Loucy (cell line): Measurements from ENCODE around the gene ROBO1.

Source experiments
- H2AFZ ChIP-seq: fragments of 200-600 bp; sonication (generic); 2 replicates; pipeline ENCODE4 v1.6.0; 2016; ENCODE audit warnings: antibody characterized with exemption, mild to moderate bottlenecking, low read length, moderate library complexity
- H3F3A ChIP-seq: fragments of 200-600 bp; 2 replicates; pipeline ENCODE4 v1.6.0; 2016; ENCODE audit warnings: antibody characterized with exemption, low read depth, mild to moderate bottlenecking
- H3K27me3 ChIP-seq: fragments of 200-600 bp; sonication (generic); 2 replicates; pipeline ENCODE4 v1.6.1; 2014; ENCODE audit warnings: low read length, mild to moderate bottlenecking; ENCODE audit not compliant: insufficient read depth, poor library complexity, severe bottlenecking
- H3K36me3 ChIP-seq: fragments of 200-600 bp; sonication (generic); 2 replicates; pipeline ENCODE4 v1.6.1; 2016; ENCODE audit warnings: low read length; ENCODE audit not compliant: insufficient read depth
- H3K4me1 ChIP-seq: fragments of 200-600 bp; sonication (generic); 2 replicates; pipeline ENCODE4 v1.5.1; 2014; ENCODE audit warnings: low read length, mild to moderate bottlenecking; ENCODE audit not compliant: insufficient read depth, poor library complexity, severe bottlenecking
- H3K4me2 ChIP-seq: fragments of 200-600 bp; sonication (generic); 2 replicates; pipeline ENCODE4 v1.6.0; 2014; ENCODE audit warnings: antibody characterized with exemption, low read length, low read depth, mild to moderate bottlenecking; ENCODE audit not compliant: poor library complexity, severe bottlenecking
- H3K4me3 ChIP-seq: fragments of 200-600 bp; sonication (generic); 2 replicates; pipeline ENCODE4 v1.5.1; 2014; ENCODE audit warnings: low read length, mild to moderate bottlenecking, mixed read lengths; ENCODE audit not compliant: poor library complexity, severe bottlenecking
- H3K79me2 ChIP-seq: fragments of 200-600 bp; sonication (generic); 2 replicates; pipeline ENCODE4 v1.6.1; 2014; ENCODE audit warnings: low read length; ENCODE audit not compliant: insufficient read depth
- H3K9ac ChIP-seq: fragments of 200-600 bp; sonication (generic); 2 replicates; pipeline ENCODE4 v1.6.0; 2014; ENCODE audit warnings: mild to moderate bottlenecking, low read depth, low read length, moderate library complexity; ENCODE audit not compliant: poor library complexity, severe bottlenecking
- H3K9me2 ChIP-seq: fragments of 200-600 bp; sonication (generic); replicated peaks from 2 replicates; pipeline ENCODE4 v1.6.1; 2016; ENCODE audit warnings: low read depth, low read length, mixed read lengths
- H3K9me3 ChIP-seq: fragments of 200-600 bp; sonication (generic); 2 replicates; pipeline ENCODE4 v1.6.1; 2014; ENCODE audit warnings: mild to moderate bottlenecking, antibody characterized with exemption, low read length, low read depth; ENCODE audit not compliant: insufficient read depth
- H4K20me1 ChIP-seq: fragments of 200-600 bp; sonication (generic); 2 replicates; pipeline ENCODE4 v1.6.0; 2014; ENCODE audit warnings: antibody characterized with exemption, low read length, mild to moderate bottlenecking; ENCODE audit not compliant: insufficient read depth, poor library complexity, severe bottlenecking
- CTCF ChIP-seq: fragments of 200-600 bp; sonication (generic); conservative IDR thresholded peaks from 2 replicates; pipeline ENCODE4 v1.5.1; 2014; ENCODE audit warnings: mild to moderate bottlenecking, antibody characterized with exemption, low read length
- EZH2phosphoT487 ChIP-seq: fragments of 200-600 bp; IDR thresholded peaks from 2 replicates; pipeline ENCODE4 v1.6.1; 2018; ENCODE audit warnings: antibody characterized with exemption, mild to moderate bottlenecking, moderate library complexity, borderline replicate concordance

ROBO1 gene

GRCh38 chr3:79651536-79652065 lies 116.2 kb downstream of the ROBO1 start:
- Histone ChIP-seq H3K4me3 (no peak overlapping the region), H3K9me2 (no peaks in the 10 kb centered on the region), H3K4me1 (no peaks in the 10 kb centered on the region), H3F3A (no peaks in the 10 kb centered on the region), H3K4me2 (no peak overlapping the region), H2AFZ (no peak overlapping the region), H3K9me3 (no peaks in the 10 kb centered on the region), H3K79me2 (no peaks in the 10 kb centered on the region), H3K36me3 (no peaks in the 10 kb centered on the region), H3K9ac (no peak overlapping the region), H3K27me3 (no peaks in the 10 kb centered on the region), H4K20me1 (no peaks in the 10 kb centered on the region)
- TF ChIP-seq EZH2phosphoT487: no peak
- no peak for TF ChIP-seq CTCF

GRCh38 chr3:79639855-79640254 lies 127.9 kb downstream of the ROBO1 start:
- no peaks in the 10 kb centered on the region; the same call in 1 of the 2 replicates for H3K9me2 ChIP-seq
- H3K4me2 ChIP-seq: no peak overlapping the region
- H3K9ac ChIP-seq: no peak overlapping the region
- H3K36me3 ChIP-seq: no peaks in the 10 kb centered on the region
- H3K79me2 ChIP-seq: no peaks in the 10 kb centered on the region
- H4K20me1 ChIP-seq: no peaks in the 10 kb centered on the region
- H2AFZ ChIP-seq: no peak overlapping the region
- H3K4me3 ChIP-seq: no peak overlapping the region
- H3K9me3 ChIP-seq: no peaks in the 10 kb centered on the region
- TF ChIP-seq CTCF (no peak), EZH2phosphoT487 (no peak)
- H3F3A ChIP-seq: no peaks in the 10 kb centered on the region
- H3K4me1 ChIP-seq: no peaks in the 10 kb centered on the region
- no peaks in the 10 kb centered on the region for H3K27me3 ChIP-seq

- Histone ChIP-seq H3K9ac (no peak overlapping the region), H3K79me2 (no peaks in the 10 kb centered on the region), H3K9me2 (no peaks in the 10 kb centered on the region; the same call in 1 of the 2 replicates), H3F3A (no peaks in the 10 kb centered on the region), H4K20me1 (no peaks in the 10 kb centered on the region), H3K4me1 (no peaks in the 10 kb centered on the region), H3K27me3 (no peaks in the 10 kb centered on the region), H2AFZ (no peak overlapping the region), H3K4me3 (no peak overlapping the region), H3K36me3 (no peaks in the 10 kb centered on the region), H3K9me3 (no peaks in the 10 kb centered on the region), H3K4me2 (no peak overlapping the region)
- TF ChIP-seq CTCF (no peak), EZH2phosphoT487 (no peak)
These were observed 131.4 kb downstream of the ROBO1 start for GRCh38 chr3:79636372-79636771.
